Tibial artery (tissue), 4 donors: ENCODE results near the gene ELMOD1.

Experiments used
- DNase-seq, 2 donors: peaks; one replicate each; pipeline ENCODE4 v3.0.0-alpha.2; 2019
- H3K27ac ChIP-seq, 2 donors: fragments of 200-600 bp; sonication (generic) in 1 of 2; 1 replicate in 1 of 2; 2 replicates in 1 of 2; pipeline ENCODE4 v1.5.1; 2018 to 2019; ENCODE audit warnings: mild to moderate bottlenecking in 1 of 2
- H3K27me3 ChIP-seq, 2 donors: fragments of 200-600 bp; sonication (generic) in 1 of 2; one replicate each; pipeline versions ENCODE4 v1.5.1 to v1.6.0; 2016 to 2019
- H3K36me3 ChIP-seq, 3 donors: fragments of 200-600 bp; sonication (generic) in 2 of 3; one replicate each; pipeline ENCODE4 v1.5.1; 2016 to 2019; ENCODE audit warnings: mild to moderate bottlenecking in 2 of 3
- H3K4me1 ChIP-seq, 4 donors: fragments of 200-600 bp; sonication (generic) in 2 of 4; 1 replicate in 3 of 4; 2 replicates in 1 of 4; pipeline ENCODE4 v1.5.1; 2016 to 2019
- H3K4me3 ChIP-seq, 2 donors: fragments of 200-600 bp; sonication (generic) in 1 of 2; 1 replicate in 1 of 2; 2 replicates in 1 of 2; pipeline ENCODE4 v1.5.1; 2018 to 2019; ENCODE audit warnings: mild to moderate bottlenecking in 2 of 2
- H3K9me3 ChIP-seq, 3 donors: fragments of 200-600 bp; sonication (generic) in 1 of 3; one replicate each; pipeline ENCODE4 v1.5.1; 2016 to 2019
- CTCF ChIP-seq, 2 experiments: fragments of 200-600 bp in 1 of 2; fragments of 450-650 bp in 1 of 2; IDR thresholded peaks; one replicate each; pipeline ENCODE4 v1.5.1; 2017 to 2019; ENCODE audit warnings: antibody characterized with exemption in 2 of 2, mild to moderate bottlenecking in 1 of 2, moderate library complexity in 1 of 2
- intact Hi-C: fragments of 100-400 bp; cut with DNase I; formaldehyde crosslinking; loops from one replicate; pipeline ENCODE4 v1.15.0; 2023; ENCODE audit warnings: low total_unique reads

The ELMOD1 gene

DNA sequence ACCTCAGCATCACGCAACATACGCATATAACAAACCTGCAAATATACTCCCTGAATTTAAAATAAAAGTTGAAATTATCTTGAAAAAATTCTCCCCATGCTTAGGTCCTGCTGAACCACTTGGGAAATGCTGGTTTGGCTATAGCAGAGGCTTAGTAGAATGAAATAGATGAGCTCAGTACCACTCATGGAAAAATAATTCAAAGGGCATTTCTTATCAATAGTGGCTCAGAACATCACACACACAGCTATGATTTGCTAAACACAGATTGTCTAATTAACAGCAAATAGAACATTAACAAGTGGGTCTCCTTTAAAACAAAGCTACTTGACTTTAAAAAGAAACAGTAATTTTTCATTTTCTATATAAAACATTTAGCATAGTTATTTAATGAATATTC is 21.5 kb downstream of the ELMOD1 start:
- Histone ChIP-seq H3K9me3 (no peaks in the 10 kb centered on the region), H3K27me3 (peaks cover 0 to 4% of the 10 kb centered on the region in 2 donors), H3K4me1 (no peaks in the 10 kb centered on the region), H3K4me3 (no peak overlapping the region), H3K27ac (no peak overlapping the region), H3K36me3 (no peaks in the 10 kb centered on the region)
- intact Hi-C loops, result no loop called here
- no peak for DNase-seq
- no peak for TF ChIP-seq CTCF (IDR thresholded peaks at IDR 0.05)

- H3K36me3 ChIP-seq, result no peaks in the 10 kb centered on the region
- DNase-seq, result no peak
- H3K4me1 ChIP-seq, result no peaks in the 10 kb centered on the region
- H3K9me3 ChIP-seq, result no peaks in the 10 kb centered on the region
- no peak overlapping the region for H3K4me3 ChIP-seq
- intact Hi-C loops, result no loop called here
- H3K27me3 ChIP-seq, result peaks cover 0 to 4% of the 10 kb centered on the region in 2 donors
- H3K27ac ChIP-seq, result no peak overlapping the region
- TF ChIP-seq CTCF (IDR thresholded peaks at IDR 0.05), result no peak
These were observed 29.0 kb downstream of the ELMOD1 start for GRCh38 chr11:107619926-107620325.

- no peak overlapping the region for H3K27ac ChIP-seq
- H3K4me3 ChIP-seq, result no peak overlapping the region
- no peak for DNase-seq
- peaks cover 0 to 4% of the 10 kb centered on the region in 2 donors for H3K27me3 ChIP-seq
- no peaks in the 10 kb centered on the region for H3K4me1 ChIP-seq
- intact Hi-C loops, result no loop called here
- no peaks in the 10 kb centered on the region for H3K36me3 ChIP-seq
- H3K9me3 ChIP-seq, result no peaks in the 10 kb centered on the region
- no peak for TF ChIP-seq CTCF (IDR thresholded peaks at IDR 0.05)
These were observed 30.1 kb downstream of the ELMOD1 start for GRCh38 chr11:107621081-107621480.

DNA sequence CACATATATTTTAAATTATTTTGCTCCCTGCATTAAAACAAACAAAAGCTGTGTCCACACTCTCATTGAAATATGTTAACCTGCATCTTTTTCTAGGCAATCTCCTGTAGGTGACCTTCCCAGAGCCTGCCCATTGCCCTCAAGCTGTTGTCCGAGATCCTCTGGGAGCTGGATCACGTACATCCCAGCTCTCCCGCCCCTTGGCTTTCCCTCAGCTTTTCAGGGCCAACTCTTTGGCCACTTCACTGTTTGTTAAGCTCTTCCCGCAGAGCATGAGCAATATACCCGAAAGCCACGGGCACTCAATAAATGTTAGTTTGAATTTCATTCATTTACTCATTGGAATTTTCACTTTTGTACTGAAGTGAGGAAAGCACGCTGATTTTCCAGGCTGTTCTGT is 32.2 kb downstream of the ELMOD1 start:
- H3K9me3 ChIP-seq, result no peaks in the 10 kb centered on the region
- no peak overlapping the region for H3K4me3 ChIP-seq
- DNase-seq, result no peak
- H3K36me3 ChIP-seq, result no peaks in the 10 kb centered on the region
- intact Hi-C loops, result no loop called here
- peaks cover 0 to 3% of the 10 kb centered on the region in 2 donors for H3K27me3 ChIP-seq
- H3K27ac ChIP-seq, result no peak overlapping the region
- no peak for TF ChIP-seq CTCF (IDR thresholded peaks at IDR 0.05)
- no peaks in the 10 kb centered on the region for H3K4me1 ChIP-seq

GRCh38 chr11:107624983-107625684 is 34.2 kb downstream of the ELMOD1 start:
- H3K4me1 ChIP-seq, result no peaks in the 10 kb centered on the region
- TF ChIP-seq CTCF (IDR thresholded peaks at IDR 0.05), result no peak
- H3K9me3 ChIP-seq, result no peaks in the 10 kb centered on the region
- no peaks in the 10 kb centered on the region for H3K36me3 ChIP-seq
- no peak overlapping the region for H3K27ac ChIP-seq
- no peak overlapping the region for H3K4me3 ChIP-seq
- DNase-seq, result no peak
- intact Hi-C loops, result no loop called here
- peaks cover 0 to 3% of the 10 kb centered on the region in 2 donors for H3K27me3 ChIP-seq

DNA sequence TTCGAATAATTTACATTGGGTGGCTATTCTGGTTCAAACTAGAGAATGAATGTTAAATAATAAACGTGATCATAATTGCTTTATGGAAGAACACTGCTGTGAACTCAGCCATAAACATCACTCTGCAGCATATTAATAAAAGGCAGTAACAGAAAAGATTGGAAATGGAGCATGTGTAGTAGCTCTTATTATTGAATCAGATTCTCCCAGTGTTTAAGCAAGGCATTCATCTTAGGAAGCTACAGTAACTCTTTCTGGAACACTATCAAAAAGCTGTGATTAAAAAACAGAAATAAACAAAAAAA is 34.7 kb downstream of the ELMOD1 start:
- TF ChIP-seq CTCF (IDR thresholded peaks at IDR 0.05), result no peak

More for the DNA sequence above, 34.7 kb downstream of the ELMOD1 start:
- Histone ChIP-seq H3K36me3 (no peaks in the 10 kb centered on the region), H3K4me3 (no peak overlapping the region), H3K27ac (no peak overlapping the region), H3K27me3 (peaks cover 0 to 3% of the 10 kb centered on the region in 2 donors), H3K9me3 (no peaks in the 10 kb centered on the region), H3K4me1 (no peaks in the 10 kb centered on the region)
- intact Hi-C loops, result no loop called here
- no peak for DNase-seq
